OCI-M1 (cell line): ENCODE results near the gene HHIPL1.
"Not testable (repeated sequence)": the region's sequence is repeated elsewhere in the genome, so short reads cannot be mapped to it uniquely, and the experiment has no call there.

Experiments
- DNase-seq: peaks from one replicate; lab custom pipeline; 2025; lab: John Stamatoyannopoulos, UW

HHIPL1 gene

DNA sequence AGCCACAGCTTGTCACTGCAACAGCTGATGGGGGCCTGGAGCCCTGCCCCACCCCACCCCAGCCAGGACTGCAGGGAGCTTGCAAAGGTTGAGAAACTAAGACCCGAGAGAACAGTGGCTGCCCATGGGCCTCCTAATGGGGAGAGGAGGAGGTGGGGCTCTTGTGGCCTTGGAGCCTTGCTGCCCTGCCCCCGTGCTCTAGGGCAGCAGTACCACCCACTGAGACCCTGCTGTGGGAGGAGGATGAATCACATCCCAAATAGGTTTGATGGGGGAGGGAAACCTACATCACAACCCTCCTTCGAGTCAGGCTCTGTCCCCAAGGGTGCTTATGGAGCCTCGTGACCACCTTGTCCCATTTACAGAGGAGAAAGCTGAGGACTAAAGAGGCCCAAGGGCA, 15.9 kb downstream of the HHIPL1 start:
- DNase-seq: no peak

DNA sequence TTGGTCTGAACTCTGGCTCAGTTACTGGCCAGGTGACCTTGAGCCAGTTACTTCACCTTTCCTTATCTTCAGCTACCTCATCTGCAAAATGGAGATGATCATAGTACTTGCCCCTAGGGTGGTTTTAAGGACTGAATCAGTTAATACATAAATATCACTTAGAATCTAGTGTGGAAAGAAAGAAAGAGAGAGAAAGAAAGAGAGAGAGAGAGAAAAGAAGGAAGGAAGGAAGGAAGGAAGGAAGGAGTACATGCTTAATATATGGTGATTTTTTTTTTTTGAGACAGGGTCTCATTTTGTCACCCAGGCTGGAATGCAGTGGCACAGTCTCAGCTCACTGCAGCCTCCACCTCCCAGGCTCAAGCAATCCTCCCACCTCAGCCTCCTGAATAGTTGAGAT, 16.3 kb downstream of the HHIPL1 start:
- not testable (repeated sequence) for DNase-seq

DNA sequence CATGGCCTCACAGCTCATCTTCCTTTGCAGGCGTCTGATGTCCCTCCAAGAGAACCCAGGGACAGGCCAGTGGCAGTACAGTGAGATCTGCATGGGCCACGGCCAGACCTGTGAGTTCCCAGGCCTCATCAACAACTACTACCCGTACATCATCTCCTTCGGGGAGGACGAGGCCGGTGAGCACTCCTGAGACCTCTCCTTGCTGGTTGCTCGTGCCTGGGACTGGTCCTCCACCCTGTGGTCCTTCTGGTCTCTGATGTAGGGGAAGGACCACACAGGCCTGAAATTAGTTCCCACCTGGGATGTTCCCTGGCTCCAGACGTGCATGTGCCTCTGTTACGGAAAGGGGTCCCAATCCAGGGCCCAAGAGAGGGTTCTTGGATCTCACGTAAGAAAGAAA, 17.9 kb downstream of the HHIPL1 start:
- no peak for DNase-seq

DNA sequence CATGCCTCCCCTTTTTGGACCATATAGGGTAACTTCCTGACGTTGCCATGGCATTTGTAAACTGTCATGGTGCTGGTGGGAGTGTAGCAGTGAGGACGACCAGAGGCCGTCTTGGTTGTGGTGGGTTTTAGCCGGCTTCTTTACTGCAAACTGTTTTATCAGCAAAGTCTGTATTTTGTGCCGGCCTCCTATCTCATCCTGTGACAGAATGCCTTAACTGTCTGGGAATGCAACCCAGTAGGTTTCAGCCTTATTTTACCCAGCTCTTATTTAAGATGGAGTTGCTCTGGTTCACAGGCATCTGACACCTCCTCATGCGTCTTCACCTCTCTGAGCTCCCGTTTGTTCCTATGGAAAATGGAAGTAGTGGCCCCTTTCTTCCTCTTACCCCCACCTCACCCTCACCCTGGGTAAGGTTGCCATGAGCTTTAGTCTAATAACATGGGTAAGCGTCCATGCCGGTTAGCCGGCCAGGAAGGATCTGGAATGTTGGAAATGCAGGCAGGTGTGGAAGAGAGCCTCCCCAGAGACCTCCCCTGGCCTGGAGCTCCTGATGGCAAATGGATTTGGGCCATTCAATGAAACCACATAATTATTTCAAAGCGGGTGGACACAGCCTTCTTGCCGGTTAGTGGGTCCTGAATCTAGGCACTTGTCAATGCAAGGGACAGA, 18.6 kb downstream of the HHIPL1 start:
- no peak for DNase-seq

DNA sequence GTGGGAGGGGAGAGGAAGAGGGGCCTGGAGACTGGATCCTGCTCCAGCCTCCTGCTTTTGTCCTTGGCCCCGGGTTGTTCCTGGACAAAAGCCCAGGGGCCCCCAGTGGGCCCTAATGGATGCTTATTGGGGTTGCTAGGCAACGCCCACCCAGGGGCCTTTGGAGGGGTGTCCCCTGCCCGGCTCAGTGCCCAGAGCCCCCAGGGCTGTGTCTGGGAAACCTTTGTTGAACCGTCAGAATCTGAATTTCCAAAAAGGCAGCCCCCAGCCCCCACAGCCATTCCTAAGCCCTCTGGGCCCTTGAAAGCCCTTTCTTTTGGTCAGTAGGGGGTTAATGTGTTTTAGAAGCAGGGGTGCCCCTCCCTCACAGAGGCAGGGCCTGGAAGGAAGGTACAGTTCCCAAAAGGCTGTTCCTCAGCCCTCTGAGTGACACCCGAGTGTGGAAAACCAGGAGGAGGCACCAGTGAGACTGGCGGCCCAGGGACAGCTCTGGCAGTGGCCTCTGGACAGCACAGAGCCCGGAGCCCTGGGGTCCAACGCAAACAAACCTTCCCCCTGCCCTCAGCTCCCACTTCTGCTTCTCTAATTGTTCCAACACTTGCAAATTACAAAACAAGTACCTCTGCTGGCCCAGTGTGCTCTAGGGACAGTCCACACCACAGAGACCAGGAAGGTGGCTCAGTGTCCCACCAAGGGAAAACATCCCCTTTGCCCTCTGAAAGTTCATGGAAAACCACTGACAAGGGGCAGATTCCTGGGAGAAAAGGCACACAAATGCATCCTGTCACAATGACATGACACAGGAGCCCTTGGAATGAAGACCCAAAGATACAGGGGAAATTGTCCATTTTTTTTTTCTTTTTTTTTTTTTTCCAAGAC, 19.4 kb downstream of the HHIPL1 start:
- DNase-seq: no peak

DNA sequence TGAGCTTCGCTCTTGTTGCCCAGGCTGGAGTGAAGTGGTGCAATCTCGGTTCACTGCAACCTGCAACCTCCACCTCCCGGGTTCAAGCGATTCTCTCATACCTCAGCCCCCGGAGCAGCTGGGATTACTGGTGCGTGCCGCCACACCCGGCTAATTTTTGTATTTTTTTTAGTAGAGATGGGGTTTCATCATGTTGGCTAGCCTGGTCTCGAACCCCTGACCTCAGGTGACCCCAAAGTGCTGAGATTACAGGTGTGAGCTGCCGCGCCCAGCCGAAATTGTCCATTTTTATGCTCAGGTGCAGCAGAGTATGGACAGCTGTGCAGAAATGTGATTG, 20.0 kb downstream of the HHIPL1 start:
- DNase-seq: no peak

DNA sequence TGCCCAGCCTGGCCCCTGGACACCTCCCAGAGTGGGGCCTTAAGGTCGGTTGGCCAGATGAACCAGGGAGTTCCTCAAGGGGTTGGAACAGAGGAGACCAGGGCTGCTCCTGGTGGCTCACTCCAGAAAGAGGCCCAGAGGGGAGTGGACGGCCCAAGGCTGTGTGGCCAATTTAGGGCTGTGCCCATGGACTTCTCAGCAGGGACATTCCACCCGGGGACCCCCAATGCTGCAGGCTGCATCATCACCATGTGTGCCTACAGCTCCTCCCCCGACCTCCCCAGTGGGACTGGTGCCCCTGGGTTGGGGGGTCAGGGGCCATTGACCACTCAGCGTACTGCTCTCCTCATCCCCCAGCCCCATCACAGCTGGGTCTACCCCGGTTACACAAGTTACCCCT, 21.6 kb downstream of the HHIPL1 start:
- no peak for DNase-seq

DNA sequence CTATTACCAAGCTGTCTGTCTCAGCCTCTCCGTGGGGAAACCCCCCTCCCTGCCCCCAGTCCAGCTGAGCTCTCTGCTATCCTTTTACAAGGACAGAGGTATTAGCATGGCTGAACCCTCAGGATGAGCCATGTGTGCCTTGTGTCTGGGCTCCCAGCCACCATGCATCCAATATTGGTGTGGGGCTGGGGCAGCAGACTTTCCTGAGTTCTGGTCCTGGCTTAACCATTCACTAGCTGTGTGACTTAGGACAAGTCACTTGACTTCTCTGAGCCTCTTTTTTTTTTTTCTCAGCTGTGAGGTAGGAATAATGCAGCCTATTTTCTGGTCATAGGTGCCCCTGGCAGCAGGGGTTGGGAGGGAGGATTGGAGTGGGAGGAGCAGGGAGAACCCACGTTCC, 22.1 kb downstream of the HHIPL1 start:
- no peak for DNase-seq

DNA sequence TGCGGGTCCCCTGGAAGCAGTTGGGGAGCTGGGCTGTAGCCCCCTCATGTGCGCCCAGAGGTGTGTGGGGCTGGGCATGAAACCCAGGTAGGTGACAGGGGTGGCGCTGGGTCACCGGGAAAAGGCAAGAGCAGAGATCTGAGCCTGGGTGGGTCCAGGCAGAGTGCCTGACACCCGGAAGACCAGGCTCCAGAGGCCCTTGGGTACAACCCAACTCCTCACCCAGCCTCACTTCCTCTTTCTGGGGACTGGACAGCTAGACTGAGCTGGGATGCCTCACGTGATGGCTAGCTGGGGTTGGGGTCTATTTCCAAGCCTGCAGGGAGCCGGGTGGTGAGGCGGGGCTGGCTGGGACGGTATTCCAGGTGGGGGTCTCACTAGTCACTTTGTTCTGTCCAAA, 22.9 kb downstream of the HHIPL1 start:
- DNase-seq: peak; percentile 31

DNA sequence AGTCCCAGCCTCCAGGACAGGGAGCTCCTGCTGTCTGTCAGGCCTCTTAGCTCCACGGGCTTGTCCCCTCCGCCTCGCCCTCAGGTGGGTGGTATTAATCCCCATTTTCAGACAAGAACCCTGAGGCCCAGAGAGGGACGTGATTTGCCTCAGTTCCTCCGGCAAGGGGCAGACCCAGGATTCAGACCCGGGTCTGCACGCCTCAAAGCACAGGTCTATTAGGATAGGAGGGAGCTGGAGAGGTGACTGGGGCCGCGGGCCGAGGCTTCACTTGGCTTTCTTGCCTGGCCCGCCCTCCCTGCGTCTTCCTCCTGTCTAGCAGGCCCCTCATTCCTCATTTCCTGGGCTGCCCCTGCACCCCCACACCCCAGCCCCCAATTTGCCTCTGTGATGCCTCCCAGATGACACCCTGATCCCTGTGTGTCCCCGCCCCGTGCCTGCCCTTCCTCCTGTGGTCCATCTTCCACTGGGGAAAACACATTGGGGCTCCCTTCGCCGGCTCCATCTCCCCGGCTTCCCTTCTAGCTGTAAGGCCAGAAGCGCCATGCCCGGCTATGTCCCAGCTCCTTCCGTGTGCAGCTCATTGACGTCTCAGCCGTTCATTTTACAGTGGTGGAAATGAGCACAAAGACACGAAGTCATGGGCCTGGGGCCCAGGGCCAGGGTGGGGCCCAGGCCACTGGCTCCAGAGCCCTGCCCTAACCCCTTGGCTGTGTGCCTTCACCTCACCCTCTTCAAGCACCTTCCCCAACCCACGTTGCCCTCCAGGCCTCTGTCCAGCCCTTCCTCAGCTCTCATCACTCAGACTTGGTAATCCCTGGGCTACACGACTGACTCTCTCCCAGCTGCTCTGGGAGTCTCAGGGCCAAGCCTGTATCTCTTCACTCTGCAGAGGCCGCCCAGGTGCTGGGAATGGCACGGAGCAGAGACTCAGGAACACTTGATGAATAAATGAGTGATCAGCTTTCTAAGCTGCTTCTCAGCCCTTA, 23.7 kb downstream of the HHIPL1 start:
- no peak for DNase-seq

DNA sequence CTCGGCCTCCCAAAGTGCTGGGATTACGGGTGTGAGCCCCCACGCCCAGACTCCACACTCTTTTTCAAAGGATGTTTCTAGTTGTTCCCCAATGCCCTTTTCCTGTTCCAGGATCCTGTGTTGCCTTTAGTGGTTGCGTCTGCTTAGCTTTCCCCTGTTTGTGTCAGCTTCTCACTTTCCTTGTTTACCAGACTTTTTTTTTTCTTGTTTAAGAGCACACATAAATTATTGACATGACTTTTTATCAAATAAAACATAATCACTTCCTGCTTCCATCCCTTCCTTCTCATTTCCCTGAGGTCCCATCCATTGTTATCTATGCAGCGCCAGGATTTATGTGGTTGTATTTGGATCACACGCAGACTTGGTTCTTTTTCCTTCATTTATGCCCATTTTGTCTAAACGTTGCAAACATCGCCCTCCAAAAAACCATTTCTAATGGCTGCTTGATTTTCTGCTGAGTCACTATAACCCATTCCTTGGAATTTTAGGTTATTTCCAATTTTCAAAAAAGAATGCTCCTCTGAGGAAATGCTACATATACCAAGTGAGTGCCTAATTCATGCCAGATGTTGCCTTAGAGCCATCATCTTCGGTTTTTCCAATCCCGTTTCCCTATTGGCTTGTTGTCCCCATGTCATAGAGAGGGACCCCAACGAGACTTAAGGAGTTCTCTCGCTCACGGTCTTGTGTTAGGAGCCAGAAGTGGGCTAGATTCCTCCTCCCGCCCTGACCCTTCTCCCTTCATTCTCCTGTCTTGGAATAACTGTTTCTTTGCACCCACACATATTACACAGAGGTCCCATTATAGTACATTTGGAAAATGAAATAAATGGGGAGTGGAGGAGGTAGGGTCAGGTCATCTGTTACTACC, 25.7 kb downstream of the HHIPL1 start:
- DNase-seq: no peak

DNA sequence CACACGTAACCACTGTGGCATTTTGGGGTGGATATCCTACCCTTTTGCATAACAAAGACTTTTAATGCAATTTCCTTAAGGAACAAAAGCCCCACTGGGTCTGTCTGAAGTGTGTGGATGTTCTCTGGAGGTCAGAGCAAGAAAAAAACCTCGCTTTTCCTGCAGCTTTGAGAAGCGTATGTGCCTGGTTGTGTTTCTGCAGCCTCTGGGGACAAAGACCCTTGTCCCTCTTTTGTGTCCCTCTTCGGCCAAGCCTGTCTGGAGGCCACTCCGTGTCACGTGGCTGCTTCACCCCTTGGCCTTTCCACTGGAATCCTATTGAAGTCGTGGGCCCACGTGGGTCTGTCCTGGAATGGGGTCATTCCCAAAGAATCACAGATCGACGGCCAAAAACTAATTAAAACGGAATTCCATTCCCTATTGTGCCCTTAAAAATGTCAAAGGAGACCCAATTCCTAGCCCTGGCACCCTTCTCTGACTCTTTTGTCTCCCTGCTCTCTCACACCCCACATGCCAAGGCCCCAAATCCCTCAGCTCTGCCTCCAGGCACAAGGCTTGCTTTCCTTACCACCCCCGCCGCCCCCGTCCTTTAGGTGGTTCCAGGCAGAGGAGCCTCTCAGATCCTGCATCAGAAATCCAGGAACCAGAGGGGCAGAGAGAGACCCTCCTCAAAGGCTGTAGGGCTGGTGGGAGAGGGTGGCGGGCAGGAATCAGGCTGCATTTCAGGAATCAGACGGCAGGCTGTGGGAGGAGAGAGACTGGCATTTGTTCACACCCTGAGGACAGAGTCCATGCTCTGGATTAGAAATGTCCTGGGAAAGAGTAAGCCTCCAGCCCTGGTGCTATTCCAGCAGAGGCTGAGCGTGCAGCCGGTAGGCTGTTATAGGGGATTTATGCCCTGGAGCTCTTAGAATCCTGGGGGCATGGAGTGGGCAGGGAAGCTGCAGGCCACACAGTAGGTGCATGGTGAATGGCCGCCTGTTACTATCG, 26.6 kb downstream of the HHIPL1 start:
- DNase-seq: no peak

DNA sequence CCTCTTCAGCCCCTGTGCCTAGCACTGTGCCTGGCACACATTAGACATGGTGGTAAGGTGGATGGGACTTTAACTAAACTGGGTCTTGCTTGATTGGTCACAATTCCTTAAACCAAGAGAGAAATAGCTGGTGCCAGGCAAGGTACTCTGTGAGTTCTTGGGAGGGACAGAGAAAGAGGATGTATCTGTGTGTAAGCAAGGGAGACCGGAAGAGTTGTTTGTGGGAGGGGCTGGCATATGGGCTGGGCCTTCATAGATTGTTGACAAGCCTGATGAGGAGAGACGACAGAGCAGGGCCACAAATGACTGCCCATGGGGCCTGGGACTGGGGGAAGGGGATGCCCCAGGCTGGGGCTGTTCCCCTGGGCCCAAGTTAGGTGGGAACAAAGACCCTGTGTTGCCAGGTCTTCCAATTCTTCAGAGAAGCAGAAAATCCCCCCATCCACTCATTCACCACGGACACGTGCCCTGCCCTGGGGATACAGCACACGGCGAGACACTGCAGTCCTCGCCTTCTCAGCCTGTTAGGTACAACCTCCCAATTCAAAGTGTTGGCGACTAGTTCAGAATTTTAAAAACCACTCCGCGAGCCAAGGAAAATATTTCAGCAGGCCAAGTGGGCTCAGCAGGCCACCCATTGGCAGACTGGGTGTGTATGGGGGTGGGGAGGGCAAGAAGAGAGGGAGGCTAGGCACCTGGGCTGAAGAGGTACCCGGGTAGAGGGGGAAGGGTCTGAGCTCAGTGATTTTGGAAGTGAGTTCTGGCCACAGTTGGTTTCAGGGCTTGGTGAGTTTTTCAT, 27.8 kb downstream of the HHIPL1 start:
- DNase-seq: peak; percentile 39

DNA sequence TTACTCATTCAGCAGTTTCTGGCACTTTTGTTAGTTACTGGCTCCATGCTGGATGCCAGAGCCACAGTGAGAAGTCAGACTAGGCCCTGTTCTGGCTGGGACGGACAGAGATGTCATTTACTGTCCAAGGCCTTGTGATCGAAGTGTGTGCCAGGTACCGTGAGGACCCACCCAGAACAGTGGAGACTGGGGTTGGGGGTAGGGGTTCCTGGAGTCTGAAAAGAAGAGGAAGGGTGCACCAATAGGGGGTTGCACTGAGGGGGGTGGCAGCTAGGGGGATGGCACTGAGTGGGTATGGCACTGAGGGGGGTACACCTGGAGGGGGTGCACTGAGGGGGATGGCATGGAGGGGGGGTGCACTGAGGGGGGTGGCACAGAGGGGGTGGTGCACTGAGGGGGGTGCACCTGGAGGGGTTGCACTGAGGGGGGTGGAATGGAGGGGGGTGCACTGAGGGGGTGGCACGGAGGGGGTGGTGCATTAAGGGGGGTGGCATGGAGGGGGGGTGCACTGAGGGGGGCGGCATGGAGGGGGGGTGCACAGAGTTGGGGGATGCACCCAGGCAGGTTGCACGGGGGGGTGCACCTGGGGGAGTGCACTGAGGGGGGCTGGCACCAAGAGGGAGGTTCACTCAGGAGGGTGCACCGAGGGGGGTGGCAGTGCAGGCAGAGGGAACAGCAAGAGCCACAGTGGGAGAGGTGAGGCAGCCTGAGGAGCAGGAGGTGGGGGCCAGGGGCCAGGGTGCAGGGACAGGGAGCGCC, 28.6 kb downstream of the HHIPL1 start:
- no peak for DNase-seq

DNA sequence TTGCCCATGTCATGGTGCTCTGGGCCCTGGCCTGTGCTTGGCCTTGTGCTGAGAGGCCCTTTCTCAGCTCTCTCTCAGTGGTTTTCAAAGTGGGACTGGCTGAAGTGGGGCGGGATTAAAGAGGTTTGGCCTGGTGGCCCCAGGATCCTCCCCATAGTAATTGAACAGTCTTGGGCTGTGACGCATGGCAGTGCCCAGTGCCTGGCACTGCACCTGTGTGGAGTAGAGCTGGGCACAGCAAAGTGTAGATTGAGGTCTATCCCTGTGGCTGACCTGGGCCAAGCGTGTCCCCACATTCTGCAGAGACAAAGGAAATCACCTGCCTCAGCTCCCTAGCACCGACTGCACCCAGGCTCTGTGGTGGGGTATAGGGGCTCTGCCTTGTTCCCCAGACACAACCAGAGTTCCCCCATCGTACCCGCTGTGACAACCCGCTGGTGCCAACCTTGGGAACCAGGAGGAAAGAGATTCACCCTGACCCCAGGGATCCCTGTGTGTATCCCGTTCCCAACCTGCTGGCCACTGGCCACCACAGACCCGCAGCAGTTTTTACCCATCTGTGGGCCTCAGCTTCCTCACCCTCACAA, 29.2 kb downstream of the HHIPL1 start:
- no peak for DNase-seq

DNA sequence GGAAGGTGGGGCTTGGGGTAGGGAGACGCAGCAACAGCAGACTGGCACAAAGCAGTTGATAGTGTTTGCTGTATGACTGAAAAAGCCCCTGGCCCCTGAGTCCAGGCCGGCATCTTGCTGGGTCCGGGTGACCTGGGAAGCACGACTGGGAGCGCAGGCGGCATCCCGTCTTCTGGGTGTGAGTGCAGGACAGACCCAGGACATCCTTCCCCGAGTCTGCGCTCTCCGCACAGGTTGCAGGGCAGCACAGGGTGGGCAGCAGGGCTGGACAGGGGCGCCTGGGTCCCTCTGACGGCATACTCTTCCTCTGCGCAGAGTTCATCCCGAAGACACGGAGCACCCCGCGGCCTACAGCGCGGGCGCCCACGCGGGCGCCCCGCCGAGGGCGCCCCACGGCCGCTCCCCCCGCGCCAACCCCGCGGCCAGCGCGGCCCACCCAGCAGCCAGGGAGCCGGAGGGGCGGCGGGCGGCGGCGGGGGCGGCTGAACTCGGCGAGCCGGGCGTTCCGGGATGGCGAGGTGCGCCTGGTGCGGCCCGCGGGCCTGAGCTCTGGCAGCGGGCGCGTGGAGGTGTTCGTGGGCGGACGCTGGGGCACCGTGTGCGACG, 29.9 kb downstream of the HHIPL1 start:
- DNase-seq: no peak

DNA sequence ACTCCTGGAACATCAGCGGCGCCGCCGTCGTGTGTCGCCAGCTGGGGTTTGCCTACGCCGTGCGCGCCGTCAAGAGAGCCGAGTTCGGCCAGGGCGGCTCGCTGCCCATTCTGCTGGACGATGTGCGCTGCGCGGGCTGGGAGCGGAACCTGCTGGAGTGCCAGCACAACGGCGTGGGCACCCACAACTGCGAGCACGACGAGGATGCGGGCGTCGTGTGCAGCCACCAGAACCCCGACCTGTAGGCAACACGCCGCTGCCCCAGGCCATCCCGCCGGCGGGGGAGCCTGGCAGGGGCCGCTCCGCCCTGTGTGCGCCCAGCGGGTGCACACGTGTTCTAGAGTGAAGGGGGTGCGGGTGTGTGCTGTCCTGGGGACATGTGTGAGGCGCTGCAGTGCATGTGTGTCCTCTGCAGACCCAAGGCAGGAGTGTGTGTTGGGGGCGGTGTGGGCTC, 30.5 kb downstream of the HHIPL1 start:
- DNase-seq: no peak

DNA sequence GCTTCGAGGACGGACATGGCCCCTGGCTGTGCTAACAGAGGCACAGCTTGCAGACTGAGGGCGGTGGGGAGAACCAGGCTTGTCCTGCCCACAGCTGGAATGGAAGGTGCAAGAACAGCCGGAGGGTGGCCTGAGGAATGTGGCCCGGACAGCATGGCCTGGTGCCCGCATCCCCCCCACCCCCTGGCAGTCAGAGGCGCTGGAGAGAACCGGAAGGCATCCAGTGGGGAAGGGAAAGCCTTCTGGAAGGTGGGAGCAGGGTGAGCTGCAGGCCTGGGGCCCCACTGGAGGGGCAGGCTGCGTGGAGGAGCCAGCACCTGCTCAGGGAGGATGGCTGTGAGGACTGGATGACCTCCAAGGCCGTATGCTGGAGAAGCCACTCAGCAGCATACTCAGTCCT, 31.0 kb downstream of the HHIPL1 start:
- no peak for DNase-seq
